ENCODE results near the gene S100A8.

S100A8 gene

GRCh38 chr1:153390938-153391710, at the start of gene S100A8:
Gene S100A8 (minus strand): TSS chr1:153391073. CDS start chr1:153390535, 538 bp downstream.
- TF ChIP-seq, protein P1, sequence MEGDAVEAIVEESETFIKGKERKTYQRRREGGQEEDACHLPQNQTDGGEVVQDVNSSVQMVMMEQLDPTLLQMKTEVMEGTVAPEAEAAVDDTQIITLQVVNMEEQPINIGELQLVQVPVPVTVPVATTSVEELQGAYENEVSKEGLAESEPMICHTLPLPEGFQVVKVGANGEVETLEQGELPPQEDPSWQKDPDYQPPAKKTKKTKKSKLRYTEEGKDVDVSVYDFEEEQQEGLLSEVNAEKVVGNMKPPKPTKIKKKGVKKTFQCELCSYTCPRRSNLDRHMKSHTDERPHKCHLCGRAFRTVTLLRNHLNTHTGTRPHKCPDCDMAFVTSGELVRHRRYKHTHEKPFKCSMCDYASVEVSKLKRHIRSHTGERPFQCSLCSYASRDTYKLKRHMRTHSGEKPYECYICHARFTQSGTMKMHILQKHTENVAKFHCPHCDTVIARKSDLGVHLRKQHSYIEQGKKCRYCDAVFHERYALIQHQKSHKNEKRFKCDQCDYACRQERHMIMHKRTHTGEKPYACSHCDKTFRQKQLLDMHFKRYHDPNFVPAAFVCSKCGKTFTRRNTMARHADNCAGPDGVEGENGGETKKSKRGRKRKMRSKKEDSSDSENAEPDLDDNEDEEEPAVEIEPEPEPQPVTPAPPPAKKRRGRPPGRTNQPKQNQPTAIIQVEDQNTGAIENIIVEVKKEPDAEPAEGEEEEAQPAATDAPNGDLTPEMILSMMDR (conservative IDR thresholded peaks at IDR 0.05; ENCODE audit: control insufficient read depth, insufficient read depth, low read depth, low read length) = no peak
- DNase-seq (ENCODE audit: low read depth) = no peak
- H3K4me3 ChIP-seq (ENCODE audit: control insufficient read depth, low read depth, low read length) = no peak within 1 kb of the TSS

GRCh38 chr1:153439273-153439672, 48.4 kb upstream of the S100A8 start:
- H3K4me3 ChIP-seq (ENCODE audit: control insufficient read depth, low read depth, low read length) = no peak overlapping the region
- DNase-seq (ENCODE audit: low read depth) = no peak
- TF ChIP-seq, protein P1 (conservative IDR thresholded peaks at IDR 0.05; ENCODE audit: control insufficient read depth, insufficient read depth, low read depth, low read length) = no peak

- no peak overlapping the region for H3K4me3 ChIP-seq (ENCODE audit: control insufficient read depth, low read depth, low read length)
These were observed 47.7 kb upstream of the S100A8 start for GRCh38 chr1:153438599-153438998.

DNA sequence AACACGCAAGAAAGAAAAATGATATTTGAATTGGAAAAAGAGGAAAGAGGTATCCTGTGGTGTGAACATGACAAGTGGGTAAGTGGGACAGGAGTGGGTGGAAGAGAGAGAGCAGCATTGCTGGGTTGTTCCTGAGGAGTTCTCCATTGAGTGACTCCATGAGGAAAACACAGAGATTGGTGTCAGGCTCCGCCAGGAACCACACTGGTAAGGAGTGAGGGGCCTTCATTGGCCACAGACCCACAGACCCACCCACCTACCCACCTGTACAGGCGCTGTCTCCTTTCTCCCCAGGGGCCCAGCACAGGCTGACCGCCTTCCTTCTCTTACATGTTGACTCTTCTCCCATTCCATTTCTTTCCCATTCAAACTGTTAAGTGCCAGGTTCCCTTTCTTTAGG, 46.4 kb upstream of the S100A8 start:
- H3K4me3 ChIP-seq (ENCODE audit: control insufficient read depth, low read depth, low read length) = no peak overlapping the region
- TF ChIP-seq, protein P1 (conservative IDR thresholded peaks at IDR 0.05; ENCODE audit: control insufficient read depth, insufficient read depth, low read depth, low read length) = no peak
- no peak for DNase-seq (ENCODE audit: low read depth)

More at GRCh38 chr1:153438599-153438998, 47.7 kb upstream of the S100A8 start:
- DNase-seq (ENCODE audit: low read depth) = no peak
- TF ChIP-seq, protein P1 (conservative IDR thresholded peaks at IDR 0.05; ENCODE audit: control insufficient read depth, insufficient read depth, low read depth, low read length) = no peak

DNA sequence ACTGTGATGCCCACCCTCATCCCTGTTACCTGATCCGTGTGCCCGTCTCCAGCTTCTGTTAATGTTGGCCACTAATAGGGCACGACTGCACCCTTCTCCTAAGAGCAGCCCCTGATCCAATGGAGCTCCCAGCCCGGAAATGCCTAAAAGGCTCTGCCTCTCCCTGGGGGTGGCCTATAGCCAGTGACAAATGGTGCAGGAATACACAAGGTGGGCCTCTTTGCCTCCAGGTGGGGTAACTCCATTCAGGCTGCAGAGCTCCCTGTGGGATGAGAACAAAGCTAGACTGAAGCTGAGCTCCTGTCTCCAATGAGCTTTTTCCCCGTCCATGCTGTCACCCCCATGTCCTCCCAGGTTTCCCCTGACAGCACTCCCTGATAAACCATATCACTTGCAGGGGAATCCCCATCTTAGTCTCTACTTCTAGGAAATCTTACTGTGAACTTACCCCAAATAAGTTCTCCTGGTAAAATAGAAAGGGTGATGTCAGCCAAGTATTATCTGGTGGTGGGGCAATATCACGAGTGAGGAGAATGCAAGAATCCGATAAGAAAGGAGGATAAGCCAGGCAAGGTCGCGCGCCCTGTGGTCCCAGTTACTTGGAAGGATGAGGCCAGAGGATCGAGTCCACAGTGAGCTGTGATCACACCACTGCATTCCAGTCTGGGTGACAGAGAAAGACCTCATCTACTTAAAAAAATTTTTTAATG, 44.0 kb upstream of the S100A8 start:
- no peak overlapping the region for H3K4me3 ChIP-seq (ENCODE audit: control insufficient read depth, low read depth, low read length)
- TF ChIP-seq, protein P1 (conservative IDR thresholded peaks at IDR 0.05; ENCODE audit: control insufficient read depth, insufficient read depth, low read depth, low read length) = no peak
- no peak for DNase-seq (ENCODE audit: low read depth)

GRCh38 chr1:153432874-153433681, 42.2 kb upstream of the S100A8 start:
- no peak for DNase-seq (ENCODE audit: low read depth)
- no peak overlapping the region for H3K4me3 ChIP-seq (ENCODE audit: control insufficient read depth, low read depth, low read length)
- TF ChIP-seq, protein P1 (conservative IDR thresholded peaks at IDR 0.05; ENCODE audit: control insufficient read depth, insufficient read depth, low read depth, low read length) = no peak
